Stimulated activated naive CD4-positive, alpha-beta T cell treated with Interleukin-2 at 50 U/mL for 16 hours (primary cell): ENCODE measurements around the gene SULT1A1.
"Not testable (repeated sequence)": the region's sequence is repeated elsewhere in the genome, so short reads cannot be mapped to it uniquely, and the experiment has no call there.

Source experiments
- DNase-seq: peaks from one replicate; lab custom pipeline; 2025; lab: John Stamatoyannopoulos, UW

Gene SULT1A1

GRCh38 chr16:28609631-28610594, at the start of gene SULT1A1:
SULT1A1 (minus strand) TSS chr16:28610044; CDS start chr16:28608855, 1,189 bp downstream.
- no peak for DNase-seq

- not testable (repeated sequence) for DNase-seq
Measured at GRCh38 chr16:28639959-28640358, 30.1 kb upstream of the SULT1A1 start.

DNA sequence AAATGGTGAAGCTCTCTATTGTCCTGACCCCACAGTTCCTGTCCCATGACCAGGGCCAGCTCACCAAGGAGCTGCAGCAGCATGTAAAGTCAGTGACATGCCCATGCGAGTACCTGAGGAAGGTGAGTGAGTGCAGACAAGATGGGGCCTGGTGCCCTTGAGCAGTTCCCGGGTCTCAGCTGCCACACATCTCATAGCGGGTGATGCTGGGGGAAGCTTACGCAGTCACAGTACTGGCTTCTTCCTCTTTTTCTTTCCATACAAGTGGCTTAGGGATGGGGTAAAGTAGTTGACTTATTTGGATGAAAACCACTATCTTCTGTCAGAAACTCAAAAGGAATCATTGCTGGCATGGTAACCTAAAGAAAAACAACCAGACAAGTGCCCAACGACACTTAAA, 28.5 kb upstream of the SULT1A1 start:
- DNase-seq = not testable (repeated sequence)

GRCh38 chr16:28637765-28638164, 27.9 kb upstream of the SULT1A1 start, which contains the start of gene NPIPB8:
NPIPB8 (plus strand) TSS chr16:28638065; CDS start chr16:28638361, 296 bp downstream.
- DNase-seq = not testable (repeated sequence)

DNA sequence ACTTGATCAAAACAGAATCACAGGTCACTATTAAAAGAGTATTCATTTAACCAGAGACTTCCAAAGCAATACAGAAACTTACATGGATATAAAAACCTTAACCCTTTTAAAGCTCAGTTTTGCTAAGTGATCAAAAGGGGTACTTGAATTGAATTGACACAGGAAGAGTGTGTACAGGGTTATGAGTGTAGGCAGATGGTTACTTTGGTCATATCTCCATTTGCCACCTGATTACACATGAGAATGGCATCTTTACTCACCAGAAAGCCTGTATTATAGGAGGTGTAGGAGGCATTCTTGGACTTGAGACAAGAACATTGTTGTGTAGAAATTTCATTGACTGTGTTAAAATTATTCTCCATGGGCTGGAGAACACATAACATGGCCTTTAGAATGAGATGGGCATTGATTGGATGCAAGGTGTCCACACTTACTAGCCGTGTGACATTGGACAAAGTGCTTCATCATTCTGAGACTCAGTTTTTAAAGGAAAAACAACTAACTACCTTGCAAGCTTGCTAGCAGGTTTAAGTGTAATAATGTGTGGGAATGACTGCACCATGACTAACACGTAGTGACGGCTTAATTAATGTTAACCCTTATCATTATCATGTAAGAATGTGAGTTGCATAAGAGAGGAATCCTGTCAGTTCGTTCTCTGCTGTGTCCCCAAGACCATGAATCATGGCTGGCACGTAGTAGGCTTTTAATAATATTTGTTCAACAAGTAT, 26.4 kb upstream of the SULT1A1 start:
- DNase-seq = not testable (repeated sequence)

GRCh38 chr16:28630905-28631304, 21.1 kb upstream of the SULT1A1 start:
- not testable (repeated sequence) for DNase-seq

GRCh38 chr16:28623172-28623711, 13.4 kb upstream of the SULT1A1 start:
- DNase-seq = peak; percentile 55

DNA sequence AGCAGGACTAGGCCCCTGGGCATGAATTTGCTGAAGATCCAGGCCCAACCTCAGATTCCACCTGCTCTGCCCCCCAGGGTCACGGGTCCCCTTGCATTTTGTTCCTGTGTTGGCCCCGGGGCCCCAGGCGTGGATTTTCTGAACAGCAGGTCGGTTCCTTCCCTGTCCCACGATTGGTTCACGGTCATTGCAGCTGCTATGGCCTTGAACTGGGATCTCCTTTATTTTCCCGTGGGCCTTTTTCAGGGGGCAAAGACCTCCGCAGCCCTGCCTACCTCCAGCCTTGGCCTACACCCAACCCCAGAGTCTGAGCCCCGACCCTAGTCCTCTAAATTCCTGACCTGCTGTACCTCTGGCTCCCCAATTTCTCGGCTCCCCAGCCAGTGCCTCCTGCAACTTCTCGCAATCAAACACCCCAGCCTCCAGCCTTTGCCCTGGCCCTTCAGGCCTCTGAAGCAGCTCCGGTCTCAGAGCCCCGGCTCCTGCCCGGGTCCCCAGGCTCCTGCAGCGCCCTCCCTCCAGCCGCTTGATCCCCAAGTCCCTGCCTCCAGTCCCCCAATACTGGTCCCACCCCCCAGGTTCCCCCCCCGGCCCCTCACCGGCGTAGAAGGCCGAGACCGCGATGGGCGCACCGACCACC, 12.8 kb upstream of the SULT1A1 start:
- not testable (repeated sequence) for DNase-seq

- DNase-seq = no peak
Measured at GRCh38 chr16:28621481-28622155, 11.8 kb upstream of the SULT1A1 start.

DNA sequence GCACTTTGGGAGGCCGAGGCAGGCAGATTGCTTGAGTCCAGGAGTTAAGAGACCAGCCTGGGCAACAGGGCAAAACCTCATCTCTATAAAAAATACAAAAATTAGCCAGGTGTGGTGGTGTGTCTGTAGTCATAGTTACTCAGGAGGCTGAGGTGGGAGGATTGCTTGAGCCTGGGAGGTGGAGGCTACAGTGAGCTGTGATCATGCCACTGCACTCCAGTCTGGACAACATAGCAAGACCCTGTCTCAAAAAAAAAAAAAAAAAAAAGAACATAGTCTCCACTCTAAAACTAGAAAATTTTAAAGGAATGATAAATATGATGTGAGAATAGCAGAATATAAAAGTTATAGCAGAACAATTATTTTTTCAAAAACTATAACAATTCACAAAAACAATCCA, 10.5 kb upstream of the SULT1A1 start:
- not testable (repeated sequence) for DNase-seq

GRCh38 chr16:28617874-28618273, 8.0 kb upstream of the SULT1A1 start:
- no peak for DNase-seq

DNA sequence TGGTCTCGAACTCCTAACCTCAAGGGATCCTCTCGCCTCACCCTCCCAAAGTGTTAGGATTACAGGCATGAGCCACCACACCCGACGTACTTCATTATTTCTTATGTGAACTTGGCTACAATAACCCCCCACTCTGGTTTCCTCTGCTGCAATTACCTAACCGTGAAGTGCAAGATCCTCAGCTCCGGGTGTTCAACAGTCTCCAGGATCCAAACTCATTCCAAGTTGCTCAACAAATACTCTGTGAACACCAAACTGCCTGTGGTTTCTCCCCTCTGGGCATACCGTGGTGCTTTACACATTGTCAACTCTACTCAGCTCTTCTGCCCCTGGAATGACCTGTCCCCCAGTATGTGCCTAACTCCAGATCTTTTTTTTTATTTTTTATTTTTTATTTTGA, 6.8 kb upstream of the SULT1A1 start:
- DNase-seq = no peak

DNA sequence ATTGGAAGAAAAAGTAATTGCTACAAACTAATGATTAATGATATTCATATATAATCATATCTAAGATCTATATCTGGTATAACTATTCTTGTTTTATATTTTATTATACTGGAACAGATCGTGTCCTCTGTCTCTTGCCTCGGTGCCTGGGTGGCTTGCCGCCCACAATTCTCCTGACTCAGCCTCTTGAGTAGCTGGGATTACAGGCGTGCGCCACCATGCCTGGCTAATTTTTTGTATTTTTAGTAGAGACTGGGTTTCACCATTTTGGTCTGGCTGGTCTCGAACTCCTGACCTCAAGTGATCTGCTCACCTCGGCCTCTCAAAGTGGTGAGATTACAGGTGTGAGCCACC, 6.4 kb upstream of the SULT1A1 start:
- DNase-seq = not testable (repeated sequence)

DNA sequence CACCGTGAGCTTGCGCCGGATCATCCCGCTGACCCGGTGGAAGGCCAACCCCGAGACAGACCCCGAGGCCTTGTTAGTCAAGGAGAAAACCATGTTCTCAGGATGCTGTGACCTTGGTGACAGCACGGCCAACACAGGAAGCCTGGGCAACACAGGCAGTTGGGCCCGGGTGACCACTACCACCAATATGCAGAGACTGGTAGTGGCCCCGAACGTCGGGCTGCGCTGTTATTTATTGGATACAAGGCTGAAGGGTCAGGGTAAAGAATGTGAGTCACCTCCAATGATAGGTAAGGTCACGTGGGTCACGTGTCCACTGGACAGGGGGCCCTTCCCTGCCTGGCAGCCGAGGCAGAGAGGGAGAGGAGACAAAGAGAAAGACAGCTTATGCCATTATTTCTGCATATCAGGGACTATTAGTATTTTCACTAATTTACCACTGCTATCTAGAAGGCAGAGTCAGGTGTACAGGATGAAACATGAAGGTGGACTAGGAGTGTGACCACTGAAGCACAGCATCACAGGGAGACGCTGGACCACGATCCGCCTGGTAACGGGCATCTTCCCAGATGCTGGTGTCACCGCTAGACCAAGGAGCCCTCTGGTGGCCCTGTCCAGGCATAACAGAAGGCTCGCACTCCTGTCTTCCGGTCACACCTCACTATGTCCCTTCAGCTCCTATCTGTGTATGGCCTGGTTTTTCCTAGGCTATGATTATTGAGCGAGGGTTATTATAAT, 5.8 kb upstream of the SULT1A1 start:
- not testable (repeated sequence) for DNase-seq

GRCh38 chr16:28614561-28614960, 4.7 kb upstream of the SULT1A1 start:
- not testable (repeated sequence) for DNase-seq

DNA sequence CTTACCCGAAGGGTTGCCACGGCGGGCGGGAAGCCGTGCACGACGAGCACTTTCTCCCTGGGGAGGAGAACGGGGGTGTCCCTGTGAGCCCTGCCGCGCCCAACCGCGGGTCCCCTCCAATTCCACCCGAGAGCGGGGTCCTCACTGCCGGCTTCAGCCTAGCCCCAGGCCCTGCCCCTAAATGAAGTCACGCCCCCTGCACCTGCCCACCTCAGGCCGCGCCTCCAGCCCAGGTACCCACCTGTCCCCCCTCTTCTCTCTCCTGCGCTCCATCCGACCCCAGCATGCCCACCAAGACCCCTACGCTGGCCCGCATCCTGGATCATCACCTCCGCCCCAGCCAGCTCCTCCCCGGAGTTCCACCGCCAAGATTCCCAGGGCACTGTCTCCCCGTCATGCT, 4.1 kb upstream of the SULT1A1 start:
- DNase-seq = not testable (repeated sequence)

DNA sequence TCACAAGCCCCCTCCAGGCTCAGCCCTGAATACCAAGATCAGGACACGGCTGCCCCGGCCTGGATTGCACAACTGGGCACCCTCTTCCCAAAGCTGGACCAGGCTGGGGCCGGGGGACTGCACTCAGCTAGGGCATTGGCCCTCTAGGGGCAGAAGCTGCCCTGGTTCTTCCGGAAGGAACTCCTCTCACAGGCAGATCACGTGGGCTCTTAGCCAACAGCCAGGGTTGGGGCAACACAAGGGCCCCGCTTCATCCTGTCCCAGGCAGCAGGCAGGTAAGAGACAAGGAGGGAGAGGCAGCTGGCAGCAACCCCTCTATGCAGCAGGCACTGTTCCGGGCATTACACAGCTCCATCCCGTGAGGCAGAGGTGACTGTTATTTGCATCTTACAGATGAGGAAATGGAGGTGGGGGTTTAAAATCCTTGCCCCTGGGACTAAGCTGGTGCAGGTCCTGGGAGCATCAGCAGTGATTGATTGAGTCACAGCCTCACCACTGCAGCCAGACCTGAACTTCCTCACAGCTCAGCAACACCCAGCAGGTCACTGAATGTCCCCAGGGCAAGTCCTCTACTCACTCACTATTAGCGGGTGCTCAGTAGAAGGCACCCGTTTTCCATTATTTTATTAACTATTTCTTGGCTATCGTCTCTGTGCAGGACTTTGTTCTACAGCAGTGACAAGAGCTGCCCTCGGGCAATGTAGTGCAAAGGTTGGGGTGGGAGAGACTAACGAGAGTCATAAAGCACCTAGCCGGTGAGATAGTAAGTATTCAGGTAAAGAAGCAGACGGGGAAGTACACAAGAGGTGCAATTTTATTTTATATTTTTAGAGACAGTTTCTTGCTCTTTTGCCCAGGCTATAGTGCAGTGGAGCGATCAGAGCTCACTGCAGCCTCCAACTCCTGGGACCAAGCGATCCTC, 2.8 kb upstream of the SULT1A1 start:
- not testable (repeated sequence) for DNase-seq

GRCh38 chr16:28610595-28611191, 849 bp upstream of the SULT1A1 start:
- no peak for DNase-seq
